T follicular helper cell (primary cell): Measurements from ENCODE around the gene GTF2E1.
"Not testable (repeated sequence)": the region's sequence is repeated elsewhere in the genome, so short reads cannot be mapped to it uniquely, and the experiment has no call there.

ENCODE experiments used
- DNase-seq: peaks from one replicate; pipeline ENCODE4 v3.0.0-alpha.2; 2020; ENCODE audit warnings: low read depth

GTF2E1 gene

DNA sequence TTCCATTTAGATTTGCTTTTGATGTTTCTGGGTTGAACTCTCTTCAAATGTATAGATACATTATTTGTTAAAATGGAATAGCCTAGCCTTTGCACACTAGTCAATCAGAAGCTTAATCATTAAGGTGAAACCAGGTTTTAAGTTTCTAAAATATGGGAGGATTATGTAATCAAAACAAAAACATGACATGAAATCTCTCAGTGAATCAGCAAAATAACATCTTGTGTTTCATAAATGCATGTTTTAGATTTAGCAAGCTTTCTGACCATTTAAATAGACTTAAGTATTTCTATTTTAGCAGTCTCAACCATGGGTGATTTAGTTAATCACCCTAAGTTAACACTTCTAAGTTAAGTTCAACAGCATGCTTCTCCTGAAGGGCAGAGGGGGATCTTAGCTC, 11.3 kb downstream of the GTF2E1 start:
- no peak for DNase-seq

DNA sequence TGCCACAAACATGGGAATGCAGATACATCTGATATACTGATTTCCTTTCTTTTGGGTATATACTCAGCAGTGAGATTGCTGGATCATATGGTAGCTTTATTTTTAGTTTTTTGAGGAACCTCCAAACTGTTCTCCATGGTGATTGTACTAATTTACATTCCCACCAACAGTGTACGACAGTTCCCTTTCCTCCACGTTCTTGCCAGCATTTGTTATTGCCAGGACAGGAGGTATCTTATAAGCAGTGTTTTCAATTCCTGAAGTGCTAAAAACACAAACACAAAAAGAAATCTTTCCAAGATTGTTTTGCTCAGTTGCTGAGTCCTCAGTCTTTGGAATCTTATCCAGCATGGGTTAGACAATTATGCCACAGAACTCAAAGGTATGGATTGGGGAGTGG, 13.5 kb downstream of the GTF2E1 start:
- no peak for DNase-seq

DNA sequence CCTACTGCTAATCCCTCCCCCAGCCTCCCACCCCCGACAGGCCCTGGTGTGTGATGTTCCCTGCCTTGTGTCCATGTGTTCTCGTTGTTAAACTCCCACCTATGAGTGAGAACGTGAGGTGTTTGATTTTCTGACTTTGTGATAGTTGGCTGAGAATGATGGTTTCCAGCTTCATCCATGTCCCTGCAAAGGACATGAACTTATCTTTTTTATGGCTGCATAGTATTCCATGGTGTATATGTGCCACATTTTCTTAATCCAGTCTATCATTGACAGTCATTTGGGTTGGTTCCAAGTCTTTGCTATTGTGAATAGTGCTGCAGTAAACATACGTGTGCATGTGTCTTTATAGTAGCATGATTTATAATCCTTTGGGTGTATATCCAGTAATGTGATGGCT, 16.0 kb downstream of the GTF2E1 start:
- not testable (repeated sequence) for DNase-seq

DNA sequence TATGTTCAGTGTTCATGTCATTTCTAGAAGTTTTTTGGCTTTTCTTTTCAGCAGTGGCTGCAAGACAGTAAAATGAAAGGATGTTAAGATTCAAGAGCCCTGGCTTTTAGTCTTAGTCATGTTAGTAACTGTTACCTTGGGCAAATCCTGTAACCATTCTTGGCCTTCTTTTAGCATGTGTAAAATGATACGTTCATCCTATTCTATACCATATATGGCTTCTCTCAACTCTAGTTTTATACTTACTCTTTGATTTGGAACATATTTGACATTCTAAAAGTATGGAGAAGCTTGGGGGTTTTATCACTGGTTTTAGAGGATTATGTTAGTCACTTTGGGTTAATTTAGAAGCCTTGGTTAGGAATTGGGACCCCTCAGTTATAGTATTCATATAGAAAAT, 20.1 kb downstream of the GTF2E1 start:
- no peak for DNase-seq

DNA sequence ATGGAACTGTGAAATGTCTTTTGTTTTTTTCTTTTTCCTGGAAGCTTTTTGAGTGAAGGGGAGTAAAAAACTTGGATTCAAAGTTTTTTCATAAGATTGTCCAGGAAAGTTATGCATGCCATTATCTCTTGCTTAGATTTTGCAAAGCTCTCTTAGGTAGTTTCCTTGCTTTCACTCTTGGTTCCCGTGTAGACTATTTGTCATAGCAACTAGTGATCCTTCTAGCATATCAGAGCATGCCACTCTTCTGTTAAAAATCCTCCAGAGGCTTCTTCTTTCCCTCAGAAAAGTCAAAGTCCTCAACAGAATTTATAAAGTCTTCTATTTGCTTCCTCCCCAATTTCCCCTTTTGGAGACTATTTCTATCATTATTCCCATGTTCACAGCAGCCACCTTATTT, 21.1 kb downstream of the GTF2E1 start:
- DNase-seq = no peak

DNA sequence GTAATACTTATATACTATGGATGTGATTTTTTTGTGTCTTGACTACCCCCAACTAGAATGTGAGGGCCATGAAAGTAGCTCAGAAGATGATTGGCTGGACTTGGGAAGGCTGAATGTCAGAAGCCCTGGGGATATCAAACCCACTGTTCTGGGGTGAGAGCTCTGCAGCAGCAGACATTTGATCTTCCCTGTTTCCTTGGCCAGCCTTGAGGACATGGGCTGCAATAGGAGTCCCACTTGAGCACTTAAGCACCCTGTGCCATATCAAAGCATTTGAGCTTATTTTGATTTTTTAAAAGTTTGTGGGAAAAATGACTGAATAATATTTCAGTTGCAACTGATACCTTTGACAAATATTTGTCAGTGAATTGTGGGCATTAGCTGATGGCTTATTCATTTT, 21.7 kb downstream of the GTF2E1 start:
- DNase-seq = no peak

DNA sequence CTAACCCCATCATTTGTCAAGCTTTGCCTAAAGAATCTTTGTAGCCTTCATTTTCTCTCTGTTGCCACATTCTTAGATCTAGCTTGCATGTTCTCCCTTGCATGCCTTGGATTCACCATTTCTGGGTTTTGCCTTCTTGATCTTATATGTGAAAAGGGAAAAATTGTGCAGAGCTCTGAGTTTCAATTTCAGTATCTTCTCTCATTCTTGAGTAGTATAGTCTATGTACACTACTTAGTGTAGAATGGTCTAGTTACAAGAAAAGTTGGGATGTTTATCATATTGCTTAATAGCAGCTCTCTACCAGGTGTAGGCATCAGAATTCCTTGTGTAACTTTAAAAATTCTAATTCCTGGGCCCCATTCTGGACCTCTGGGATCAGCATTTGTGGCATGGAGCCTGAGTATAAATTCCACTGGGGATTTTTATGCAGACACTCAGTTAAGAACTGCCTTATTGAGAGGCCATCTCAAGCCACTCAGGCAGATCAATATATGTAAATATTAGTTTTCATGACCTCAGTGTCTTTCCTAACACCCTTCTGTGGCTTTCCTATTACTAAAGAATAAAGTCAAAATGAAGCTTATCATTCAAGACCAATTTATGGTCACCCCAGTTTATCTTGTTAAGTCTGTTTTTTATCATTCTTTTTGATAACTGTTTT, 23.4 kb downstream of the GTF2E1 start:
- no peak for DNase-seq

DNA sequence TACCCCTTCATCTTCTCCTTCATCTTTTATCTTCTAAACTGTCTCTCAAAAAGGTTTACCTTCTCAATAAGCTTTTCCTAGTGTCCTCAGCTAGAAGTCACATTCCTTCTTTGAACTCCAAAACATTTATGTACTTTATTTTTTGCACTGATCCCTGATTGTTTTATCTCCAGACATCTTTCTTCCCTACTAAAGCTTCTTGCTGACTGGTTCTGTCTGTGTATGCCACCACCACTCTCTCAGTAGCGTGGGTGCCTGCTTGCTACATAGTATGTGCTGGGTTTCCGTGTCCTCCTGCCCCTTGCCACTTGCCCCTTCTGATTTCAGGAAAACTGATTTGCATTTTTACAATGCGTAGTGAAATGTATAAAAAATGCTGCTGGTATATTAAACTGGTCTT, 24.0 kb downstream of the GTF2E1 start:
- DNase-seq = no peak

DNA sequence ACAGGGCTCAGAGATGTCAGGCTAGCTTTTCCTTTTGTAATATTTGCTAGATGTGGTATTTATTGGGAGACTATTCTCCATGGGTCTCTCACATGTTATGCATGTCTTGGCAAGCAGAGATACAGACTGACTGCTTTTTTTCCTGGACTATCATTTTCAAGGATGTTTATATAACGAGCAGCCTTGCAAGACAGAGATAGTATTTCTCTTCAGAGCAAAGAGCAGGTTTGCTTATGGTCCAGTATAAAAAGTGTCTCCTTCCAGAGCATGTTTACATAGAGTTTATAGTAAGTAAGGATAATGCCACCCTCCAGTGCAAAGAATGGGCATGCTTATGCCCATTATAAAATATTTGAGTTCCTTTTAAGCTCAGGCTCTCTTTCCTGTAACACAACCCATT, 24.6 kb downstream of the GTF2E1 start:
- no peak for DNase-seq

DNA sequence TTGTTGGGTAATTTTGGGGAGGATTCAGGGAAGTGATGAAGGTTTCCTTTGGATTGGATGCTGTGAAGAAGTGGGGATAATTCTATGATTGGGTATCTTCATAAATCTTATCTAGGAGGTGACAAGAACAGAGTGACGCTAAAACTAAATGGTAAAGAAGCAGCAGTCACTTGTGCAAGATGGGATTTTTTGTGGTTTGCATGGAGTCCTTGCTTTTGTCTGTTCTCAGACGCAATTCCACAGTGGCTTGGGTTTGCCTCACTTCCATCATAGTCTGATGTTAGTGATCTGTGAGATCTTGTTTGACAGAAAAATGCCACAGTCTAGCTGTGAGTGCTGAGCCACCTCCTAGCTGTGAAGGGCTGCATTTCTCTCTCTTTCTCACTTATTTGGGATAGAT, 26.9 kb downstream of the GTF2E1 start:
- DNase-seq = no peak

DNA sequence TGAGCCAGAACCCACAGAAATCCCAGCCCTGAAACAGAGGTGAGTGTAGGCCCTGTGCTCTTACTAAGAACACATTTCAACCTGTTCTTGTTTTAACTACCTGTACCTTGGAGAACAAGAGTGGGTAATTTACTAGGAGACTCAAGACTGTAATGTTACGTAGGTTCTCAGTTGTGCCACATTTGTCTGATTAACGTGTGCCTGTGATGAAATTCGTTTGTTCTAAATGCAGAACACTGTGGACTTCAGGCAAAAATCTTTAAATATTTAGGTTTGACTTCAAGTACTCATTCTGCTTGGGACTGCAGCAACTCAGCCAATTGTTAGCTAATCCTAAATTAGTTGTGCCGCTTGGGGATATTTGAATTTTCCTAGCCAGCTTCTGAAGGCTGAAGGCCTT, 28.3 kb downstream of the GTF2E1 start:
- DNase-seq = no peak

DNA sequence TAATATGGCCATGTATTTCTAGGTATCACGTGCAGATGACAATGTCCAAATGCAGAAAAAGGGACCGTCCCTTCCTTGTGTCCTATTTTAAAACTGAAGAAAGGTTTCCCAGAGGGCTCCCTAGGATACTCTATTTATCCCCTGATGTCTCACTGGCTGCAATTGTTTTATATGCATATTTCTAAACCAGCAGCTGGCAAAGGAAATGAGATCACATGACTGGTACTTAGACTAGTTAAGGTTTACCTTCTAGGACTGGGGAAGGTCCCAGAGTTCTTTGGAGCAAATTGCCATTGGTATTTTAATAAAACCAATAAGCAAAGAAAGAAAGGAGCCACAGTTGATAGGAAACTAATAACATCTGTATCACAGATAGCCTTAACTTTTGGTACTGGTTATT, 29.5 kb downstream of the GTF2E1 start:
- no peak for DNase-seq

DNA sequence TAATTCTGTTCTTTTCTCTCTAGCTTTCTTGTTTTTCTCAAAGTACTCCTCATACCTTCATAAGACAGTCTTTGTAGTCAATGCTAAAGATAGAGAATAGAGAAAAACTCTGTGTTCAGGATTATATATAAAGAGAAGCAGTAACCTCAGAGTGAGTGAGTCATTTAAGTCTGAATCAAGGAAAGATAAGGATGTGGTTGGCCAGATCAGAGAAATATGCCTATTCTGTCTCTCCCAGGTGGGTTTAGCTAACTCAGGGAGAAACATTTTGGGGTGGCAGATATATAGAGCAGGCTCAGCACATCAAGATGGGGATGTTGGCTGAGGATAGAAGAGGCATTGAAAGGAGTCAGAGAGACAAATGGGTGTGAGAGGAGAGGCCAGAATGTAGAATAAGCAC, 31.4 kb downstream of the GTF2E1 start:
- DNase-seq = no peak

DNA sequence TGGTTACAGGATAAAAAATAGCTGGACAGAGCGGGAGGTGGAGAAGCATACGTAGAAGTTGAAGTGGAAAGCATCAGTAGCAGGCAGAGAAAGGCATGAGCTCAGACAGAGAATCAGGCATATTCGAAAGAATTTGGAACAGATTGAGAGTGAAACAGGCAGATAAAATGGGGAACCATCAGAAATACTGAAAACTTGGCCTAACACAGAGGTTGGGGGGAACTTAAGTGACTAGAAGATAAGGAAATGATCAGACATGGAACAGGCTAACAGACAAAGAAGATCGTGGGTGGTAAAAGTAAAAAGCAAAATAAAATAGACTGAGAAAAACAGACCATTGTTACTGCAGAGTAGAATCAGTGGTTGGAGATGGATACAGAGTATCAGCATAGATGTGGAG, 32.9 kb downstream of the GTF2E1 start:
- DNase-seq = no peak

DNA sequence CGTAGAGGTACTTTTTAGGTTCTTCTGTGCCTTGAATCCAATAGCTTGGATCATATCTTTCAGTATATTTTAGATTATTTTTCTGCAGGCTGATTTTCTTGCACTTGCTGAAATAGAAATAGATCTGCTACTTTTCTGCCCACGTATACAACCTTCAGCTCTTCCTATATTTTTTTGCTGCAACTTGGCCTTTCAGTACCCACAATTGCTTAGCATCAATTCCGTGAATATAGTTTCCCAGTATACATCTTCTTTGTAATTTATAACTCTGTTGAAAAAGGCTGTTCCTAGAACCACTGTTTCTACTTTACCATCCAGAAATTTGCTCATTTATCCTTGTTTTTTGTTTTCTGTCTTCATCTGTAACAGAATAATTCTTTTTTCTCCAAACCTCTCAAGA, 36.2 kb downstream of the GTF2E1 start:
- no peak for DNase-seq

DNA sequence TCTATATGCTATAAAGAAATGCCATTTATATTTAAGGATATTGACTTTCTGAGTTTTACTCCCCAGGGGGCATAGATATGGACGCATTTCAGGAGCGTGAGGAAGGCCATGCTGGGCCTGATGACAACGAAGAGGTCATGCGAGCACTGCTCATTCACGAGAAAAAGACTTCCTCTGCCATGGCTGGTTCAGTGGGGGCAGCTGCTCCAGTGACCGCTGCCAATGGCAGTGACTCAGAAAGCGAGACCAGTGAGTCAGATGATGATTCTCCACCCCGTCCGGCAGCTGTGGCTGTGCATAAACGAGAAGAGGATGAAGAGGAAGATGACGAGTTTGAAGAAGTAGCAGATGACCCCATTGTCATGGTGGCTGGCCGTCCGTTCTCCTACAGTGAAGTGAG, 38.4 kb downstream of the GTF2E1 start:
- DNase-seq = no peak

DNA sequence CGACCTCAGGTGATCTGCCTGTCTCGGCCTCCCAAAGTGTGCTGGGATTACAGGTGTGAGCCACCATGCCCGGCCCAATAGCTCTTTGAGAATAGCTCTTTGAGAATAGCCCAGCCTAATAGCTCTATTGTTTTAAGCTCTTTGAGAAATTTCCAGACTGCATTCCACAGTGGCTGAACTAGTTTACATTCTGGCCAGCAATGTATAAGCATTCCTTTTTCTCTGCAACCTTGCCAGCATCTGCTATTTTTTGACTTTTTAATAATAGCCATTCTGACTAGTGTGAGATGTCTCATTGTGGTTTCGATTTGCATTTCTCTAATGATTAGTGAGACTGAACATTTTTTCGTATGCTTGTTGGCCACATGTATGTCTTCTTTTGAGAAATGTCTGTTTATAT, 43.3 kb downstream of the GTF2E1 start:
- not testable (repeated sequence) for DNase-seq

DNA sequence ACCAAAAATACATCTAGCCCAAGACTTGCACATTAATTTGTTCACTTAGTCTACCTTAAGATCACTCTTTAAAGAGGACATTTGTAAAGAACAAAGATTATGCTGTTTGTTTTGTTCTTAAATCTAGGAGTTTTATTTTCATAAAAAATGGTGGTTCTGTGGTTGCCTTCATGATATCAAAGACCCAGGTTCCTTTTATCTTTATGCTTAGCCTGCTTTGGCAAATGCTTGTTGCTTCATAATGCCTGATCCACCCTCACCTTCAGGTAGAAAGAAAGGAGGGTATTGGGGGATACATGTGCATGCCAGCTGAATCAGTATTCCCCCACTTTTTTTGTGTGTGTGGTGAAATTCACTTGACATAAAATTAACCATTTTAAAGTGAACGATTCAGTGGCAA, 48.5 kb downstream of the GTF2E1 start:
- DNase-seq = no peak

DNA sequence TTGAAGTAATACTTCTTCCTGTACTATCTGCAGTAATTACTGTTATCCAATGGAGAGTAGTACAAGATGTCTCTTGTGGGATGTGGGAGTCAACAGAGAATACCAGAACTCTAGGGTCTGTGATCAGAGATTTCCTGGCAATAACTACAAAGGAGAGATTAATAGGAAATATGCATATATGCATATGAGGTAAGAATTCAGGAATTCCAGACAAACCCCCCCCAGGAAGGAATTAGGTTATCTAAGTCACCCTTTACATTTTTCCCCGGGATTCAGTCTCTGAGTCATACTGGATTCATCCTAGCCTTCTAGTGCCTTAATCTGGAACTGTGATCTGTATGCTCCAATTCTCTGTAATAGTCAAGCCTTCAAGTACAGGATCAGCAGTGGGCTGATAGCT, 49.4 kb downstream of the GTF2E1 start:
- DNase-seq = no peak

DNA sequence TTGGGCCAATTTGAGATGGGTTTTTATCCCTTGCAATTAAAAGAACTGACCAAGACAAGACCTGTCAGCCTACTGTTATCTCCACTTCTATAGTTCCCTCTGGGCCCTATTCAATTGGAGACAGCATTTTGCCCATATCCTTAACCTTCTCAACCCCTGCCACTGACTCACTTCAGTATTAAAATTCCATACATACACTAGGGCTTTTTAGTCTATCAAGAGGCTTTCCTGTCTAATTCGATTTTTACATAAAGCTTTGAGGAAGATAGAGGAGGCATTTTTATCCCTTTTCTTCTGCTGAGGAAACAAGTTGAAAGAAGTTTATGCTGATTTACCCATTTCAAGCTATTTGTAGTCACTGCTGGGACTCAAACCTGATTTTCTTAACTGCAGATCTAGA, 51.1 kb downstream of the GTF2E1 start:
- DNase-seq = no peak

DNA sequence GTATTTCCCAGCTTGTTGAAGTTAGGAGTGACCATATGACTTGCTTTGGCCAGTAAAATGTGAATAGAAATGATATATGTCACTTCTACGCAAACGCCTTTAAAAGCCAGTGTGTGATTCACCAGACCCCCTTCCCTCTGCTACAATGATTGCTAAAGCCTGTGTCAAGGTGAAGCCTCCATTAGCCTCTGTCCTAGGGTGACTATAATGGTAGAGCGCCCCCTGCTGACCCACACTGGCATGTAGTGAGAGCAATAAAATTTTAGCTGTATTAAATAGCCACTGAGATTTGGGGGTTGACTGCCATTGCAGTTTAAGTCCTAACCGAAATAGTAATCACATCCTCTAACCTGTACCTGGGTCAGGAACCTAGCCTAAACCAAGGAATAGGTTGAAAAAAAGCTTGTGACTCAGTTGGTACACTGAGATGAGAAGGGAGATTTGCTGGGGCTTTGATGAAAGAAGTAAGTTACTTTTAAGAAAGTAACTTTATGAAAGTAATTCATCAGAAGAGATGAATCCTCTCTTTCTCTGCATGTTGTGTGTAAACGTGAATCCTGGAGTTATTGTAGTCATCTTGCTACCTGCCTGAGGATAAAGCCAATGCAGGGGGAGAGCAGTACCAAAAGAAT, 52.6 kb downstream of the GTF2E1 start:
- DNase-seq = peak; percentile 75

DNA sequence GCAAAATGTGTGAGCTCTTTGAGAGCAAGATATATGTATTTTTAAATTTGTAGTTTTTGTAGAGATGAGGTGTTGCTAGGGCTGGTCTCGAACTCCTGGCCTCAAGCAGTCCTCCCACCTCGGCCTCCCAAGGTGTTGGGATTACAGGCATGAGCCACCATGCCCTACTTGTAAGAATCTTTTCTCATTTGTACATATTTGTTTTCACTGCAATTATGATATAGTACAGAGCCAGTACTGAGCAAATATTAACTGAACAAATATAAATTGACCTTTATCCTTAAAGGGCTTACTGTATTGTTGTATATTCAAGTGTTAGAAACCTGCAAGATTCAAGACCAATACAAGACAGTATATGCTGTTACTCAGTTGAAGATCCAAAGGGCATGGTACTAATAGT, 53.4 kb downstream of the GTF2E1 start:
- no peak for DNase-seq

DNA sequence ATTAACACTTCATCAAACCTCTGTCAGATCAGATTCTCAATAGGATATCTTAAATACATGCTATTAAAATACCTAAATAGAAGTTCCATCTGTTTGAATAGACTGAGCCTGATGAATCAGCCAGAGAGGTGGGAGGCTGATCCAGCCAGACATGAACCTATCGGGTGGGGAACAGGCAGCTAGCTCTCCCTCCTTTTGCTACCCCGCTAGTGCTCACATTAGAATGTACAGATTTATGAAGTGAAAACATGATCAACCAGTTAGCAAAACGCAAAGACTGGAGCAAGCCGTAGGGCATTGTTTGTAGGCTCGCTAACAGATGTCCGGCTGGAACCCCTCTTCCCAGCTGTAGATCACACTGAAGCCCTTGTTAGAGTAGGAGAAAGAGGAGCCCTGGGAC, 54.4 kb downstream of the GTF2E1 start:
- DNase-seq = no peak

DNA sequence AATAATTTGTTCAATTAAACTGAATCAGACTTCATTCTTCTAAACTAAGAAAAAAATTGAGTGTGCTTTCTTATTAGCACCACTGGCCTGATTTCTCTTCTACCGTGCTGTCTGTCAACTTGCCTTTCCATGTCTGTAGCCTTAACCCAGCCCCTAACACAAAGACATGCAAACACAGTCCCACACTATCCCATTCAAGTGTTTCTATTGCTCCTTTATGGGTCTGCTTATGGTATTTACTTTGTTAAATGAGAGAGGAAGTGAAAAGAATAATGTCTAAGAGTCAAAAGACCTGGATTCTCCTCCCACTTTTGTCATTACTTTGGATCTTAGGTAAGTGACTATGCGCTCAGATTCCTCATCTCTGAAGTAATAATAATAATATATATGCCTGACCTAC, 55.3 kb downstream of the GTF2E1 start:
- no peak for DNase-seq
